Sigmoid colon (tissue), 4 donors: Measurements from ENCODE around the gene SVOPL.

Experiments used
- EP300 ChIP-seq, 4 donors: sonication (generic); formaldehyde crosslinking; IDR thresholded peaks; one replicate each; pipeline ENCODE4 v1.6.1; 2017; ENCODE audit warnings: antibody characterized with exemption in 4 of 4
- POLR2A ChIP-seq, 2 donors: fragments of 450-650 bp; IDR thresholded peaks; one replicate each; pipeline ENCODE4 v1.6.1; 2016; ENCODE audit warnings: antibody characterized with exemption in 2 of 2, mild to moderate bottlenecking in 2 of 2, moderate library complexity in 2 of 2
- TF ChIP-seq, protein P1 (sequence below), 4 experiments: fragments of 450-650 bp in 3 of 4; fragments of 200-600 bp in 1 of 4; IDR thresholded peaks; one replicate each; pipeline ENCODE4 v1.5.1; 2016 to 2019; ENCODE audit warnings: antibody characterized with exemption in 4 of 4, mild to moderate bottlenecking in 3 of 4, moderate library complexity in 2 of 4

DNA sequence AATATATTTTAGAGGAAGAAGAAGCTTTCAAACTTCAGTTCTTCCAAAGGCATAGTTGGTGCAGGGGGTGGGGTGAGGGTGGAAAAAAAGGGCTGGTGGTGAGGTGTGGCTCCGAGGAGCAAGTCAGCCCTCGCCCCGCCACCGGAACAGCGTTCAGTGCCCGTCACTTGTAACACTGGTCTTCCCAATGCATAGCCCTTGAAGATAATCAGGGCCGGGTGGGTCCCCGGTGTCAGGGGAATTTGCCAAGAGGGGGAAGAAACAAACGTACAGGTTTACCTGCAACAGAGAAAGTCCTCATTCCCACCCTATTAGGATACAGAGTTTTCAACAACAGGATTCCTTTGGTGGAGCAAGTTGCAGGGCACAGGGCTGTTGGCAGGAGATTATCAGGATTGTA, 1.5 kb downstream of the SVOPL start:
- TF ChIP-seq, protein P1, sequence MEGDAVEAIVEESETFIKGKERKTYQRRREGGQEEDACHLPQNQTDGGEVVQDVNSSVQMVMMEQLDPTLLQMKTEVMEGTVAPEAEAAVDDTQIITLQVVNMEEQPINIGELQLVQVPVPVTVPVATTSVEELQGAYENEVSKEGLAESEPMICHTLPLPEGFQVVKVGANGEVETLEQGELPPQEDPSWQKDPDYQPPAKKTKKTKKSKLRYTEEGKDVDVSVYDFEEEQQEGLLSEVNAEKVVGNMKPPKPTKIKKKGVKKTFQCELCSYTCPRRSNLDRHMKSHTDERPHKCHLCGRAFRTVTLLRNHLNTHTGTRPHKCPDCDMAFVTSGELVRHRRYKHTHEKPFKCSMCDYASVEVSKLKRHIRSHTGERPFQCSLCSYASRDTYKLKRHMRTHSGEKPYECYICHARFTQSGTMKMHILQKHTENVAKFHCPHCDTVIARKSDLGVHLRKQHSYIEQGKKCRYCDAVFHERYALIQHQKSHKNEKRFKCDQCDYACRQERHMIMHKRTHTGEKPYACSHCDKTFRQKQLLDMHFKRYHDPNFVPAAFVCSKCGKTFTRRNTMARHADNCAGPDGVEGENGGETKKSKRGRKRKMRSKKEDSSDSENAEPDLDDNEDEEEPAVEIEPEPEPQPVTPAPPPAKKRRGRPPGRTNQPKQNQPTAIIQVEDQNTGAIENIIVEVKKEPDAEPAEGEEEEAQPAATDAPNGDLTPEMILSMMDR (IDR thresholded peaks at IDR 0.05), result no peak
- no peak for TF ChIP-seq POLR2A (IDR thresholded peaks at IDR 0.05)
- no peak for TF ChIP-seq EP300 (IDR thresholded peaks at IDR 0.05)
